Measurements from ENCODE around the gene DRC1.

GRCh38 chr2:26494891-26495290, 93.2 kb downstream of the DRC1 start:
- no peak for TF ChIP-seq TAF1 (IDR thresholded peaks at IDR 0.05; ENCODE audit: low read depth)
- no peak for TF ChIP-seq POLR2AphosphoS5 (IDR thresholded peaks at IDR 0.05)

Data from neural cell (in vitro differentiated cells).